ENCODE measurements around the gene MEGF8. TPM values are rescaled to one million over a fixed set of nuclear protein-coding genes. Genes with fewer than 3 reads are reported as not detected.

Gene MEGF8
- polyA plus RNA-seq, 1 donor from 2014 or later, result 21.5 TPM

DNA sequence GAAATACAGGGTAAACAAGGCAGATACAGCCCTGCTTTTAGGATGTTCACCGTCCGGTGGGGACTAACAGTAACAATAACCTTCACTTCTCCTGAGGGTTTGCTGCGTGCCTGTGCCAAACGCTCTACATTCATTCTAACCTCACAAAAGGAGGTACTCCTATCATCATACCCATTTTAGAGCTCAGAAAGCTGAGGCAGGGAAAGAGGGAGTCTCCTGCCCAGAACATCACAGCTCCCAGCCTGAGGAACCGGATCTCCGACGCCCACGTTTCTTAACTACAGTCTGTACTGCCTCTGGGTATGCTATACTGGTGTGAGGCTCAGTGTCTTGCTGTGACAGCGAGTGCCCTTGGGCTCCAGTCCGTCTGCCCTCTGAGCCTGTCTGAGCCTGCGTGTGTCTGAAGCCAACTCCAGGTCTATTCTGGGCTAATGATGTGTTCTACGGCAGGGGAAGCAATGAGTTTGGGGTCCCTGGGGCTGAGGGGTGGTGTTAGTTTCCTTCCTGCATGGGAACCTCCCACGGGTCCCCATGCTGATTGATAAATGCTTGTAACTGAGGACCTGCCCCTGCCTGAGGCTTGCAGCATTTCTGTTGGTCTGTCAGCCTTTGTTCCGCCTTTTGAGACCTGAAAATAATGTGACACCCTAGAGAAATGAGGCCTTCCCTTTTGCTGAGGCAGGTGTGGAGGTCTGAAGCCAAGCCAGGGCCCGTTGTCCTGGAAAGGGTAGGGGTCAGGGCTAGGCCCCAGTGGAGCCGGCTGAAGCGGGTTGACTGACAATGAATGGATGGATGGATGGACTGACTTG is 96.9 kb downstream of the MEGF8 start:
- H3K9ac ChIP-seq (ENCODE audit: low read length), result peak overlapping the region; percentile 82
- TF ChIP-seq EZH2 (IDR thresholded peaks at IDR 0.05; ENCODE audit: borderline replicate concordance, insufficient read depth, low read length, poor library complexity, severe bottlenecking), result no peak
- TF ChIP-seq, protein P1, sequence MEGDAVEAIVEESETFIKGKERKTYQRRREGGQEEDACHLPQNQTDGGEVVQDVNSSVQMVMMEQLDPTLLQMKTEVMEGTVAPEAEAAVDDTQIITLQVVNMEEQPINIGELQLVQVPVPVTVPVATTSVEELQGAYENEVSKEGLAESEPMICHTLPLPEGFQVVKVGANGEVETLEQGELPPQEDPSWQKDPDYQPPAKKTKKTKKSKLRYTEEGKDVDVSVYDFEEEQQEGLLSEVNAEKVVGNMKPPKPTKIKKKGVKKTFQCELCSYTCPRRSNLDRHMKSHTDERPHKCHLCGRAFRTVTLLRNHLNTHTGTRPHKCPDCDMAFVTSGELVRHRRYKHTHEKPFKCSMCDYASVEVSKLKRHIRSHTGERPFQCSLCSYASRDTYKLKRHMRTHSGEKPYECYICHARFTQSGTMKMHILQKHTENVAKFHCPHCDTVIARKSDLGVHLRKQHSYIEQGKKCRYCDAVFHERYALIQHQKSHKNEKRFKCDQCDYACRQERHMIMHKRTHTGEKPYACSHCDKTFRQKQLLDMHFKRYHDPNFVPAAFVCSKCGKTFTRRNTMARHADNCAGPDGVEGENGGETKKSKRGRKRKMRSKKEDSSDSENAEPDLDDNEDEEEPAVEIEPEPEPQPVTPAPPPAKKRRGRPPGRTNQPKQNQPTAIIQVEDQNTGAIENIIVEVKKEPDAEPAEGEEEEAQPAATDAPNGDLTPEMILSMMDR (IDR thresholded peaks at IDR 0.05; ENCODE audit: poor library complexity, severe bottlenecking), result no peak
- no peak for TF ChIP-seq EP300 (conservative IDR thresholded peaks at IDR 0.05; ENCODE audit: poor library complexity, severe bottlenecking)
- TF ChIP-seq SMC3 (conservative IDR thresholded peaks at IDR 0.05; ENCODE audit: poor library complexity), result no peak
- TF ChIP-seq, protein P2, sequence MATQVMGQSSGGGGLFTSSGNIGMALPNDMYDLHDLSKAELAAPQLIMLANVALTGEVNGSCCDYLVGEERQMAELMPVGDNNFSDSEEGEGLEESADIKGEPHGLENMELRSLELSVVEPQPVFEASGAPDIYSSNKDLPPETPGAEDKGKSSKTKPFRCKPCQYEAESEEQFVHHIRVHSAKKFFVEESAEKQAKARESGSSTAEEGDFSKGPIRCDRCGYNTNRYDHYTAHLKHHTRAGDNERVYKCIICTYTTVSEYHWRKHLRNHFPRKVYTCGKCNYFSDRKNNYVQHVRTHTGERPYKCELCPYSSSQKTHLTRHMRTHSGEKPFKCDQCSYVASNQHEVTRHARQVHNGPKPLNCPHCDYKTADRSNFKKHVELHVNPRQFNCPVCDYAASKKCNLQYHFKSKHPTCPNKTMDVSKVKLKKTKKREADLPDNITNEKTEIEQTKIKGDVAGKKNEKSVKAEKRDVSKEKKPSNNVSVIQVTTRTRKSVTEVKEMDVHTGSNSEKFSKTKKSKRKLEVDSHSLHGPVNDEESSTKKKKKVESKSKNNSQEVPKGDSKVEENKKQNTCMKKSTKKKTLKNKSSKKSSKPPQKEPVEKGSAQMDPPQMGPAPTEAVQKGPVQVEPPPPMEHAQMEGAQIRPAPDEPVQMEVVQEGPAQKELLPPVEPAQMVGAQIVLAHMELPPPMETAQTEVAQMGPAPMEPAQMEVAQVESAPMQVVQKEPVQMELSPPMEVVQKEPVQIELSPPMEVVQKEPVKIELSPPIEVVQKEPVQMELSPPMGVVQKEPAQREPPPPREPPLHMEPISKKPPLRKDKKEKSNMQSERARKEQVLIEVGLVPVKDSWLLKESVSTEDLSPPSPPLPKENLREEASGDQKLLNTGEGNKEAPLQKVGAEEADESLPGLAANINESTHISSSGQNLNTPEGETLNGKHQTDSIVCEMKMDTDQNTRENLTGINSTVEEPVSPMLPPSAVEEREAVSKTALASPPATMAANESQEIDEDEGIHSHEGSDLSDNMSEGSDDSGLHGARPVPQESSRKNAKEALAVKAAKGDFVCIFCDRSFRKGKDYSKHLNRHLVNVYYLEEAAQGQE (IDR thresholded peaks at IDR 0.05; ENCODE audit: borderline replicate concordance), result no peak
- TF ChIP-seq TAF1 (IDR thresholded peaks at IDR 0.05; ENCODE audit: low read depth), result no peak
- no peak for TF ChIP-seq RAD21 (conservative IDR thresholded peaks at IDR 0.05)
- TF ChIP-seq POLR2AphosphoS5 (IDR thresholded peaks at IDR 0.05), result no peak
- no peak for TF ChIP-seq MXI1 (conservative IDR thresholded peaks at IDR 0.05; ENCODE audit: poor library complexity, severe bottlenecking)
- H3K79me2 ChIP-seq (replicated peaks; ENCODE audit: insufficient read depth, low read length), result no peaks in the 10 kb centered on the region
- no peaks in the 10 kb centered on the region for H3F3A ChIP-seq (ENCODE audit: insufficient read depth, low read length, poor library complexity, severe bottlenecking)
- H3K4me2 ChIP-seq (ENCODE audit: low read length), result peak overlapping the region; percentile 59
- H4K20me1 ChIP-seq (ENCODE audit: insufficient read depth), result no peaks in the 10 kb centered on the region
- peak overlapping the region; percentile 79 for H3K27ac ChIP-seq (ENCODE audit: low read length)
- peak overlapping the region; percentile 87 for H3K4me3 ChIP-seq (ENCODE audit: low read length)
- H3K9me3 ChIP-seq (ENCODE audit: low read length), result no peaks in the 10 kb centered on the region
- no peaks in the 10 kb centered on the region for H3K9me2 ChIP-seq (ENCODE audit: insufficient read depth, low read length)
- H2AFZ ChIP-seq (ENCODE audit: low read depth, low read length), result peak overlapping the region; percentile 58
- H3K36me3 ChIP-seq (ENCODE audit: insufficient read depth, low read length), result no peaks in the 10 kb centered on the region
- H3K27me3 ChIP-seq (ENCODE audit: insufficient read depth, low read depth, low read length), result no peaks in the 10 kb centered on the region

DNA sequence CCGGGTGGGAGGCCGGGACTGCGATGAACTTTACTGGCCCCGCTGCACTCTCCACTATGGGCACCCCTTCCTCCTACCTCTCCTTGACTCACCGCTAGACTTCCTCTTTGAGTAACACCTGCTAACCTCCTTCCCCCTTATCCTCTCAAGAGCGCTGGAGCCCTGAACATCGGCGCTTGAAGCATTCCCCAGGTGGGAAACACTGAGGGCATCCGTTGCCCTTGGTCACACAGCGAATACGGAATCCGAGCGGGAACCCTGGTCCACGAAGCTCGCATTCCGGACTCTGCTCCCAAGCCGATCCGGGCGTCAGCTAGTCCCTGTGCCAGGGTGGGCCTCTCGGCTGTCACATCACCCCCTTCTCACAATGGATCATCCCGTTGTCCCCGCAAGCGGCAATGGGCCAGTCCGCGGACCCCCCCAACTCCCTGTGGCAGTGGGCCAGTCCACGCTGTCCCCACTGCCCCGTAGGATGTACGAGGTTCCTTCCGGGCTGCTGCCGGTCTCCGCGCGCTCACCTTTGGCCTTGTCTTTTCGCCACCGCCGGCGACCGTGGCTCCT is 97.5 kb downstream of the MEGF8 start:
- H4K20me1 ChIP-seq (ENCODE audit: insufficient read depth), result no peaks in the 10 kb centered on the region

More for the DNA sequence above, 97.5 kb downstream of the MEGF8 start:
- no peaks in the 10 kb centered on the region for H3K9me3 ChIP-seq (ENCODE audit: low read length)
- H3K27ac ChIP-seq (ENCODE audit: low read length), result peak overlapping the region; percentile 79
- peak overlapping the region; percentile 82 for H3K9ac ChIP-seq (ENCODE audit: low read length)
- H3F3A ChIP-seq (ENCODE audit: insufficient read depth, low read length, poor library complexity, severe bottlenecking), result no peaks in the 10 kb centered on the region
- H2AFZ ChIP-seq (ENCODE audit: low read depth, low read length), result peak overlapping the region; percentile 58
- H3K4me3 ChIP-seq (ENCODE audit: low read length), result peak overlapping the region; percentile 87
- TF ChIP-seq, protein P2 (IDR thresholded peaks at IDR 0.05; ENCODE audit: borderline replicate concordance), result peak; percentile 57
- TF ChIP-seq, protein P1 (IDR thresholded peaks at IDR 0.05; ENCODE audit: poor library complexity, severe bottlenecking), result peak; percentile 38
- TF ChIP-seq SMC3 (conservative IDR thresholded peaks at IDR 0.05; ENCODE audit: poor library complexity) (peak; percentile 43), EZH2 (IDR thresholded peaks at IDR 0.05; ENCODE audit: borderline replicate concordance, insufficient read depth, low read length, poor library complexity, severe bottlenecking) (no peak), MXI1 (conservative IDR thresholded peaks at IDR 0.05; ENCODE audit: poor library complexity, severe bottlenecking) (no peak), POLR2AphosphoS5 (IDR thresholded peaks at IDR 0.05) (peak; percentile 72), RAD21 (conservative IDR thresholded peaks at IDR 0.05) (peak; percentile 28), TAF1 (IDR thresholded peaks at IDR 0.05; ENCODE audit: low read depth) (peak; percentile 54), EP300 (conservative IDR thresholded peaks at IDR 0.05; ENCODE audit: poor library complexity, severe bottlenecking) (peak; percentile 44)
- no peaks in the 10 kb centered on the region for H3K79me2 ChIP-seq (replicated peaks; ENCODE audit: insufficient read depth, low read length)
- H3K36me3 ChIP-seq (ENCODE audit: insufficient read depth, low read length), result no peaks in the 10 kb centered on the region
- H3K4me2 ChIP-seq (ENCODE audit: low read length), result peak overlapping the region; percentile 59
- no peaks in the 10 kb centered on the region for H3K27me3 ChIP-seq (ENCODE audit: insufficient read depth, low read depth, low read length)
- H3K9me2 ChIP-seq (ENCODE audit: insufficient read depth, low read length), result no peaks in the 10 kb centered on the region

Measured in neural cell (in vitro differentiated cells).